GM12892 (cell line): ENCODE results near the gene CORO1C.

Experiments used
- POLR2A ChIP-seq: IDR thresholded peaks from 2 replicates; pipeline ENCODE4 v1.6.1; 2011; ENCODE audit warnings: low read depth, low read length, control low read depth
- POLR2AphosphoS5 ChIP-seq: IDR thresholded peaks from 2 replicates; pipeline ENCODE4 v1.6.1; 2011; ENCODE audit warnings: low read depth, low read length, control low read depth

DNA sequence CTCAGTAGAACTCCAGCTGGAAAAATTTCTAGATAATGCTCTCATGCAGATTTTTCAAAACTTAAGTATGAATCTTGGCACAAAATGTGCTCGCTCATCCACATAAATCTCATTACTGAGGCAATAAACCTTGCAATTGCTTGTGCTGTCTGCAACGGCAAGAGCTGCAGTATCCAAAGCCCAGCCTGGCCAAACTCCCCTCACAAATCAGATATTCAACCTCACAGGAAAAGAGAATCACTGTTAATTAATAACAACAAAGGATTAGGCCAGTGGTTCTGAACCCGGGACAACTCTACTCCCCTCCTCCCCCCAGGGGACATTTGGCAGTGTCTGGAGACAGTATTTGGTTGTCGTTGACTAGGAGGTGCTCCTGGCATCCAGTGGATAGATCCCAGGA, 19.2 kb upstream of the CORO1C start:
- no peak for TF ChIP-seq POLR2AphosphoS5
- no peak for TF ChIP-seq POLR2A
